HepG2 (cell line): Measurements from ENCODE around the gene ASB4. TPM values are rescaled to one million over a fixed set of nuclear protein-coding genes. Genes with fewer than 3 reads are reported as not detected.
A peak's percentile ranks its signal among the peaks of the same experiment; 100 is the strongest.

Experiments
- KAT2B ChIP-seq: fragments of 150-350 bp; IDR thresholded peaks from 2 replicates; pipeline ENCODE4 v1.6.1; 2014; ENCODE audit warnings: low read depth, low read length, borderline replicate concordance
- KLF9 ChIP-seq: IDR thresholded peaks from 2 replicates; pipeline ENCODE4 v1.6.1; 2016; ENCODE audit warnings: low read depth
- MAFG ChIP-seq: sonication (generic); formaldehyde crosslinking; IDR thresholded peaks from 2 replicates; pipeline ENCODE4 v1.5.1; 2020; ENCODE audit warnings: mild to moderate bottlenecking, missing genetic modification reagents
- MAFK ChIP-seq, 2 experiments: IDR thresholded peaks in 1 of 2; conservative IDR thresholded peaks in 1 of 2; 2 replicates each; pipeline ENCODE4 v1.6.1; 2011; ENCODE audit warnings: improper control_type of control experiment in 2 of 2, low read length in 2 of 2
- NONO ChIP-seq, 2 experiments: fragments of 450-650 bp in 1 of 2; sonication (generic) in 1 of 2; formaldehyde crosslinking in 1 of 2; IDR thresholded peaks in 1 of 2; conservative IDR thresholded peaks in 1 of 2; 2 replicates each; pipeline versions ENCODE4 v1.6.1 to v1.8.0; 2017 to 2022; ENCODE audit warnings: mild to moderate bottlenecking in 1 of 2, missing genetic modification reagents in 1 of 2, moderate library complexity in 1 of 2
- PHF20 ChIP-seq: sonication (generic); formaldehyde crosslinking; IDR thresholded peaks from 2 replicates; pipeline ENCODE4 v1.5.0; 2020; ENCODE audit warnings: mild to moderate bottlenecking, missing genetic modification reagents
- POLR2AphosphoS2 ChIP-seq: IDR thresholded peaks from 2 replicates; pipeline ENCODE4 v1.6.1; 2011; ENCODE audit warnings: low read depth, low read length, improper control_type of control experiment
- RXRB ChIP-seq: IDR thresholded peaks from 2 replicates; pipeline ENCODE4 v1.6.1; 2016; ENCODE audit warnings: borderline replicate concordance, missing genetic modification reagents, missing compliant biosample characterization
- SMARCC2 ChIP-seq: fragments of 450-650 bp; IDR thresholded peaks from 2 replicates; pipeline ENCODE4 v1.6.1; 2017; ENCODE audit warnings: antibody characterized with exemption, mild to moderate bottlenecking
- ZNF124 ChIP-seq: sonication (generic); formaldehyde crosslinking; IDR thresholded peaks from 2 replicates; pipeline ENCODE4 v1.4.0; 2020; ENCODE audit warnings: missing genetic modification reagents
- ZNF275 ChIP-seq: sonication (generic); formaldehyde crosslinking; IDR thresholded peaks from 2 replicates; pipeline ENCODE4 v1.8.0; 2022; ENCODE audit warnings: missing genetic modification reagents, mild to moderate bottlenecking, inconsistent platforms, borderline replicate concordance
- ZNF335 ChIP-seq: sonication (generic); formaldehyde crosslinking; IDR thresholded peaks from 2 replicates; pipeline ENCODE4 v1.4.0; 2020; ENCODE audit warnings: missing genetic modification reagents
- ZNF362 ChIP-seq: sonication (generic); formaldehyde crosslinking; IDR thresholded peaks from 2 replicates; pipeline ENCODE4 v1.4.0; 2020; ENCODE audit warnings: missing genetic modification reagents, mild to moderate bottlenecking, borderline replicate concordance
- ZNF562 ChIP-seq: sonication (generic); formaldehyde crosslinking; IDR thresholded peaks from 2 replicates; pipeline ENCODE4 v1.8.0; 2022; ENCODE audit warnings: missing genetic modification reagents, borderline replicate concordance
- ZNF616 ChIP-seq: sonication (generic); formaldehyde crosslinking; IDR thresholded peaks from 2 replicates; pipeline ENCODE4 v1.5.0; 2020; ENCODE audit warnings: low read depth, mild to moderate bottlenecking, missing genetic modification reagents
- ZNF652 ChIP-seq: IDR thresholded peaks from 2 replicates; pipeline ENCODE4 v1.6.1; 2016; ENCODE audit warnings: low read depth, borderline replicate concordance
- polyA plus RNA-seq, 8 experiments: library from polyadenylated mRNA; depleted of rRNA in 3 of 8; stranded (reverse) in 7 of 8; unstranded in 1 of 8; fragments of >200 nt; fragmentation: Illumina TruSeq in 4 of 8; extraction: Trizol in 4 of 8; gene quantifications; 2 replicates each; pipeline versions ENCODE4 v1.2.1 to v1.2.3, GENCODE V29; 2011 to 2016; ENCODE audit warnings: low read depth in 4 of 8, missing spikeins in 1 of 8, mixed read lengths in 1 of 8; ENCODE audit not compliant: insufficient read depth in 1 of 8
- total RNA-seq, 5 experiments: library from RNA; depleted of rRNA; stranded (reverse); fragments of >200 nt; fragmentation: Illumina TruSeq; extraction: Trizol; gene quantifications; 2 replicates each; pipeline ENCODE4 v1.2.3, GENCODE V29; 2016; ENCODE audit warnings: low read depth in 1 of 5
- TF ChIP-seq, protein P1 (sequence below): sonication (generic); formaldehyde crosslinking; IDR thresholded peaks from 2 replicates; pipeline ENCODE4 v1.8.0; 2022; ENCODE audit warnings: mild to moderate bottlenecking, missing genetic modification reagents; ENCODE audit not compliant: insufficient replicate concordance
- TF ChIP-seq, protein P2 (sequence below): sonication (generic); formaldehyde crosslinking; IDR thresholded peaks from 2 replicates; pipeline ENCODE4 v1.4.0; 2020; ENCODE audit warnings: missing genetic modification reagents, borderline replicate concordance

The ASB4 gene
- total and polyA plus RNA-seq, 2 of the 13 experiments (the other 11 are each of a cell fraction or from before 2014, with no cell fraction given) = 1.1 to 4.0 TPM

DNA sequence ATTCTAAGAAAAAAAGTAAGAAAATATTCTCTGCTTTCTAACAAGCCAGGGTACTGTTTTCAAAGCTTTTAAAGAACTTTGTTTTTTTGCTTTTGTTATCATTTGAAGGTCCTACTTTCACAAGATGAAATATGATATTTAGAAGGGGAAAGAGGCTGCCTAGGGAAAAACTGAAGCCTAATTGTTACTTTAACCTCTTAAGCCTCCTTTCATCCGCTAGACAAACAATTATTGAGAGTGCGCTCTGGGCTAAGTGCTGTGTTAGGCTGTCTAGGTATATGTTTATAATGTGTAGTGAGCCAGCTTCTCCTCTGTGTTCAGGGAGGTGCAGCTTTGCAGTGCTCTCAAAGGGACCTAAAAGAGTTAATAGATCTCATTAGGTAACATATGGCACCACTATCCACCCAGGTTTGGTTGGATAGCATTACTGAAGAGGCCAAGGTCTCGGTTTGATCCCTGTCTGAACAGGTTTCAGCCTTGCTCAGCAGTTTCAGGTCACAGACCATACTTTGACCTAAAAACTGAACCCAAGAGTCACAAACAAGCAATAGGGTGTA, 92.6 kb downstream of the ASB4 start (continued):
- TF ChIP-seq MAFG (CRISPR knock-in tag) (no peak), NONO (IDR thresholded peaks at IDR 0.05) (no peak), NONO (CRISPR knock-in tag; conservative IDR thresholded peaks at IDR 0.05) (no peak), KLF9 (CRISPR knock-in tag) (no peak), MAFK (conservative IDR thresholded peaks at IDR 0.05 in 1 of 2, IDR thresholded peaks at IDR 0.05 in 1 of 2; ENCODE audit: low read length in 2 of 2) (peak; percentile 58 to 63; a peak in 3 of 4 replicates), ZNF652 (CRISPR knock-in tag) (peak; percentile 85), ZNF124 (CRISPR knock-in tag) (no peak), SMARCC2 (no peak), ZNF275 (CRISPR knock-in tag) (no peak), KAT2B (no peak), PHF20 (CRISPR knock-in tag) (no peak), ZNF616 (CRISPR knock-in tag) (no peak), ZNF562 (CRISPR knock-in tag) (no peak), ZNF335 (CRISPR knock-in tag) (no peak), ZNF362 (CRISPR knock-in tag) (no peak), RXRB (CRISPR knock-in tag) (peak; percentile 20; the same call in 1 of the 2 replicates), POLR2AphosphoS2 (no peak)
- TF ChIP-seq, protein P1, sequence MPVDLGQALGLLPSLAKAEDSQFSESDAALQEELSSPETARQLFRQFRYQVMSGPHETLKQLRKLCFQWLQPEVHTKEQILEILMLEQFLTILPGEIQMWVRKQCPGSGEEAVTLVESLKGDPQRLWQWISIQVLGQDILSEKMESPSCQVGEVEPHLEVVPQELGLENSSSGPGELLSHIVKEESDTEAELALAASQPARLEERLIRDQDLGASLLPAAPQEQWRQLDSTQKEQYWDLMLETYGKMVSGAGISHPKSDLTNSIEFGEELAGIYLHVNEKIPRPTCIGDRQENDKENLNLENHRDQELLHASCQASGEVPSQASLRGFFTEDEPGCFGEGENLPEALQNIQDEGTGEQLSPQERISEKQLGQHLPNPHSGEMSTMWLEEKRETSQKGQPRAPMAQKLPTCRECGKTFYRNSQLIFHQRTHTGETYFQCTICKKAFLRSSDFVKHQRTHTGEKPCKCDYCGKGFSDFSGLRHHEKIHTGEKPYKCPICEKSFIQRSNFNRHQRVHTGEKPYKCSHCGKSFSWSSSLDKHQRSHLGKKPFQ (CRISPR knock-in tag) = no peak
- TF ChIP-seq, protein P2, sequence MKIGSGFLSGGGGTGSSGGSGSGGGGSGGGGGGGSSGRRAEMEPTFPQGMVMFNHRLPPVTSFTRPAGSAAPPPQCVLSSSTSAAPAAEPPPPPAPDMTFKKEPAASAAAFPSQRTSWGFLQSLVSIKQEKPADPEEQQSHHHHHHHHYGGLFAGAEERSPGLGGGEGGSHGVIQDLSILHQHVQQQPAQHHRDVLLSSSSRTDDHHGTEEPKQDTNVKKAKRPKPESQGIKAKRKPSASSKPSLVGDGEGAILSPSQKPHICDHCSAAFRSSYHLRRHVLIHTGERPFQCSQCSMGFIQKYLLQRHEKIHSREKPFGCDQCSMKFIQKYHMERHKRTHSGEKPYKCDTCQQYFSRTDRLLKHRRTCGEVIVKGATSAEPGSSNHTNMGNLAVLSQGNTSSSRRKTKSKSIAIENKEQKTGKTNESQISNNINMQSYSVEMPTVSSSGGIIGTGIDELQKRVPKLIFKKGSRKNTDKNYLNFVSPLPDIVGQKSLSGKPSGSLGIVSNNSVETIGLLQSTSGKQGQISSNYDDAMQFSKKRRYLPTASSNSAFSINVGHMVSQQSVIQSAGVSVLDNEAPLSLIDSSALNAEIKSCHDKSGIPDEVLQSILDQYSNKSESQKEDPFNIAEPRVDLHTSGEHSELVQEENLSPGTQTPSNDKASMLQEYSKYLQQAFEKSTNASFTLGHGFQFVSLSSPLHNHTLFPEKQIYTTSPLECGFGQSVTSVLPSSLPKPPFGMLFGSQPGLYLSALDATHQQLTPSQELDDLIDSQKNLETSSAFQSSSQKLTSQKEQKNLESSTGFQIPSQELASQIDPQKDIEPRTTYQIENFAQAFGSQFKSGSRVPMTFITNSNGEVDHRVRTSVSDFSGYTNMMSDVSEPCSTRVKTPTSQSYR (CRISPR knock-in tag) = no peak
